ENCODE results near the gene OPCML. TPM values are rescaled to one million over a fixed set of nuclear protein-coding genes. Genes with fewer than 3 reads are reported as not detected.

OPCML gene
- total and polyA plus RNA-seq, 2 donors (not counting 1 experiment from before 2014, with no cell fraction given): 0.99 to 2.8 TPM

DNA sequence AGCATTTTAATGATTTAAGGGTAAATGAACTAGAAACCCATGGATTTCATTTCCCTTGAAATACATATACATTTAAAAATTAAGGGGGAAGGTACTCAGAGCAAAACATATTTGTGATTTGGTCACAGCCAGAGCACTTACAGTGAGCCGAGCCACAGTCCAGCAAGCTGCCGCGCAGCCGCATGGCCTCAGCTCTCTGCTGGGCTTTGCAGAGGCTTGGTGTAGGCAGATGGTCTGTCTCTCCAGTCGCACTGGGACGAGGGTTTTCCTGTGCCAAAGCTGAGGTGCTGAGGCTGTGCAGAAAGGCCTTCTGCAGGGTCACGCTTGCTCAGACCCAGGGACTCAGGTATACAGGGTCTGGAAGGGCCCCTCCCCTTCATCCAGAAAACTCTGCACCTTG is 367.3 kb downstream of the OPCML start:
- Histone ChIP-seq H3K27me3 (ENCODE audit: control insufficient read depth, insufficient read depth, low read length) (no peaks in the 10 kb centered on the region), H3K4me1 (ENCODE audit: control insufficient read depth, extremely low read depth, insufficient read depth, low read length) (no peaks in the 10 kb centered on the region), H3K9ac (ENCODE audit: insufficient read depth, low read length) (no peak overlapping the region), H2AFZ (ENCODE audit: low read length) (no peak overlapping the region), H4K20me1 (ENCODE audit: control insufficient read depth, extremely low read depth, insufficient read depth, low read length) (no peaks in the 10 kb centered on the region), H3K79me2 (ENCODE audit: control insufficient read depth, insufficient read depth, low read length) (no peaks in the 10 kb centered on the region), H3K4me3 (replicated peaks in 1 of 4; ENCODE audit: control extremely low read depth in 1 of 4, insufficient read depth in 1 of 4, low read depth in 3 of 4, low read length in 4 of 4) (no peak overlapping the region), H3K9me3 (ENCODE audit: control insufficient read depth, insufficient read depth, low read depth, low read length) (no peaks in the 10 kb centered on the region), H3K36me3 (ENCODE audit: control insufficient read depth, insufficient read depth, low read length) (no peaks in the 10 kb centered on the region), H3K4me2 (ENCODE audit: extremely low read depth, insufficient read depth, low read length) (no peak overlapping the region), H3K27ac (ENCODE audit: insufficient read depth, low read length) (no peak overlapping the region)
- DNase-seq (ENCODE audit: low read depth in 2 of 2): no peak
- TF ChIP-seq EZH2 (IDR thresholded peaks at IDR 0.05; ENCODE audit: low read length, missing control alignments): no peak
- TF ChIP-seq, protein P1, sequence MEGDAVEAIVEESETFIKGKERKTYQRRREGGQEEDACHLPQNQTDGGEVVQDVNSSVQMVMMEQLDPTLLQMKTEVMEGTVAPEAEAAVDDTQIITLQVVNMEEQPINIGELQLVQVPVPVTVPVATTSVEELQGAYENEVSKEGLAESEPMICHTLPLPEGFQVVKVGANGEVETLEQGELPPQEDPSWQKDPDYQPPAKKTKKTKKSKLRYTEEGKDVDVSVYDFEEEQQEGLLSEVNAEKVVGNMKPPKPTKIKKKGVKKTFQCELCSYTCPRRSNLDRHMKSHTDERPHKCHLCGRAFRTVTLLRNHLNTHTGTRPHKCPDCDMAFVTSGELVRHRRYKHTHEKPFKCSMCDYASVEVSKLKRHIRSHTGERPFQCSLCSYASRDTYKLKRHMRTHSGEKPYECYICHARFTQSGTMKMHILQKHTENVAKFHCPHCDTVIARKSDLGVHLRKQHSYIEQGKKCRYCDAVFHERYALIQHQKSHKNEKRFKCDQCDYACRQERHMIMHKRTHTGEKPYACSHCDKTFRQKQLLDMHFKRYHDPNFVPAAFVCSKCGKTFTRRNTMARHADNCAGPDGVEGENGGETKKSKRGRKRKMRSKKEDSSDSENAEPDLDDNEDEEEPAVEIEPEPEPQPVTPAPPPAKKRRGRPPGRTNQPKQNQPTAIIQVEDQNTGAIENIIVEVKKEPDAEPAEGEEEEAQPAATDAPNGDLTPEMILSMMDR (conservative IDR thresholded peaks at IDR 0.05 in 1 of 2, IDR thresholded peaks at IDR 0.05 in 1 of 2; ENCODE audit: low read depth in 1 of 2, low read length in 2 of 2): no peak

DNA sequence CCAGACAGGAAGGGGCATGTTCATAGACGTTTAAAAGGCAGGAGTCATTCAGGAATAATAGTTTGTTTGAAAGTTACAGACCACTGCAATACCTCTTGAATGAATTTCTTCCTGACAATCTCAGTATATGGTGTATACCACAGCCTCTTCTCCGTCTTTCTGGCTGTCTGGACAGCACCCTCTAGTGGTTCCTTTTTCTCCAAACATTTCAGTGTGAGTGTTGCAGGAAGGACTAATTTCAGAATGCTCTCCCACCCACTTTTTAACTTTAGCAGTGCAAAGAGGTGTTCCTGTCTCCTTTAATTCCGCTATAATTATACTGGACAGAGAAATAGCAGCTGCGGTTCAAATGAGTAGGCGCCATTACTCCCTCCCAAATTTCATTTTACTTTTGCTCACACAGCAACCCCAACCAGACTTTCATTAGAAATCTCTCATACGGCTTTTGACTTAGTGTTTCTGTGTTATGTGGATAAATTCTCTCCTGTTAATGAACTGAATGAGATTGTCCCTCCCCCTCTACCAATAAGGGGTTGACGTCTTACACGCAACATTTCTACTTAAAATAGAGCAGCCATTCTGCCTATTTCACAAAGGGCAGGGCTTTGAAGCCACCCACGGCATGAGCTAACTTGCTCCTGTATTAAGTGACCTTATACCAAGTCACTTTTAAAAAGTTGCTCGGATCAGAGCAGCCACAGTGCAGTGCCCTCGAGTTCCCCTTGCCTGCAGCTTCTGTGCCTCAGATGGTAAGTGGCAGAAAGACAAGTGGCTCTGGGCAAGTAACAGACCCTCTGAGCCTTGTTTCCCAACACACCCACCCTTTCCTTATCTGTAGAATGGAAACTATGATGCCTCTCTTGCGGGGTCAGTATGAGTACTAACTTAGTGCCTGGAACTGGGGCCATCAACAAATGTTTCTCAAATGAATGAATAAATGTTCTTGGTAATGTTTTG is 368.6 kb downstream of the OPCML start:
- H2AFZ ChIP-seq (ENCODE audit: low read length): no peak overlapping the region
- DNase-seq (ENCODE audit: low read depth in 2 of 2): peak; percentile 25 to 45
- TF ChIP-seq, protein P1 (conservative IDR thresholded peaks at IDR 0.05 in 1 of 2, IDR thresholded peaks at IDR 0.05 in 1 of 2; ENCODE audit: low read depth in 1 of 2, low read length in 2 of 2): peak; percentile 59 to 66
- TF ChIP-seq EZH2 (IDR thresholded peaks at IDR 0.05; ENCODE audit: low read length, missing control alignments): no peak
- H4K20me1 ChIP-seq (ENCODE audit: control insufficient read depth, extremely low read depth, insufficient read depth, low read length): no peaks in the 10 kb centered on the region
- H3K27me3 ChIP-seq (ENCODE audit: control insufficient read depth, insufficient read depth, low read length): no peaks in the 10 kb centered on the region
- no peaks in the 10 kb centered on the region for H3K4me1 ChIP-seq (ENCODE audit: control insufficient read depth, extremely low read depth, insufficient read depth, low read length)
- H3K79me2 ChIP-seq (ENCODE audit: control insufficient read depth, insufficient read depth, low read length): no peaks in the 10 kb centered on the region
- H3K36me3 ChIP-seq (ENCODE audit: control insufficient read depth, insufficient read depth, low read length): no peaks in the 10 kb centered on the region
- H3K9ac ChIP-seq (ENCODE audit: insufficient read depth, low read length): no peak overlapping the region
- H3K9me3 ChIP-seq (ENCODE audit: control insufficient read depth, insufficient read depth, low read depth, low read length): no peaks in the 10 kb centered on the region
- H3K27ac ChIP-seq (ENCODE audit: insufficient read depth, low read length): no peak overlapping the region
- no peak overlapping the region for H3K4me3 ChIP-seq (replicated peaks in 1 of 4; ENCODE audit: control extremely low read depth in 1 of 4, insufficient read depth in 1 of 4, low read depth in 3 of 4, low read length in 4 of 4)
- H3K4me2 ChIP-seq (ENCODE audit: extremely low read depth, insufficient read depth, low read length): no peak overlapping the region

DNA sequence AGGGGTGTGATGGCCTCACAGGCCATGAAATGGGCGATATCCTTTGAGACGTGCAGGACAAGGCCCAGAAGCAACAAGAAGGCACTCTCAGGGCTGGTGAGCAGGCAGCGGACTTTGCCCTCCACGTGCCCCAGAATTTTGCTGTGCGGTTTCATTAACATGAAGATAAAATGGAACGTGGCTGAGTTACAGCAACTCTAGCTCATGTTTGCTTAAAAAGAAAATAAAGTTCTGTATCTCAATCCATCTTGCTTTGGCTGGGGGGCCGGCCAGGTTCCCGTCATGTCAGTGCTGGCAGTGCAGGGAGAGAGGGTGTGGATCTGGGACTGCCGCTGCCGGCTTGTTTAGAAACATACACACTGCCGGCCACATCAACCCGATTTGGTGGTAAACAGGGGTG is 370.1 kb downstream of the OPCML start:
- H3K36me3 ChIP-seq (ENCODE audit: control insufficient read depth, insufficient read depth, low read length): no peaks in the 10 kb centered on the region
- no peak overlapping the region for H3K9ac ChIP-seq (ENCODE audit: insufficient read depth, low read length)
- no peaks in the 10 kb centered on the region for H3K27me3 ChIP-seq (ENCODE audit: control insufficient read depth, insufficient read depth, low read length)
- no peaks in the 10 kb centered on the region for H3K4me1 ChIP-seq (ENCODE audit: control insufficient read depth, extremely low read depth, insufficient read depth, low read length)
- no peak overlapping the region for H3K4me3 ChIP-seq (replicated peaks in 1 of 4; ENCODE audit: control extremely low read depth in 1 of 4, insufficient read depth in 1 of 4, low read depth in 3 of 4, low read length in 4 of 4)
- TF ChIP-seq, protein P1 (conservative IDR thresholded peaks at IDR 0.05 in 1 of 2, IDR thresholded peaks at IDR 0.05 in 1 of 2; ENCODE audit: low read depth in 1 of 2, low read length in 2 of 2): no peak
- no peak for TF ChIP-seq EZH2 (IDR thresholded peaks at IDR 0.05; ENCODE audit: low read length, missing control alignments)
- no peaks in the 10 kb centered on the region for H4K20me1 ChIP-seq (ENCODE audit: control insufficient read depth, extremely low read depth, insufficient read depth, low read length)
- no peaks in the 10 kb centered on the region for H3K79me2 ChIP-seq (ENCODE audit: control insufficient read depth, insufficient read depth, low read length)
- no peak overlapping the region for H2AFZ ChIP-seq (ENCODE audit: low read length)
- no peaks in the 10 kb centered on the region for H3K9me3 ChIP-seq (ENCODE audit: control insufficient read depth, insufficient read depth, low read depth, low read length)
- no peak overlapping the region for H3K4me2 ChIP-seq (ENCODE audit: extremely low read depth, insufficient read depth, low read length)
- DNase-seq (ENCODE audit: low read depth in 2 of 2): no peak
- no peak overlapping the region for H3K27ac ChIP-seq (ENCODE audit: insufficient read depth, low read length)
